Right lobe of liver (tissue), 4 donors: ENCODE measurements around the gene FRMD4A.

Source experiments
- POLR2A ChIP-seq: fragments of 450-650 bp; IDR thresholded peaks from one replicate; pipeline ENCODE4 v1.6.1; 2017; ENCODE audit warnings: antibody characterized with exemption, mild to moderate bottlenecking
- TF ChIP-seq, protein P1 (sequence below), 4 donors: fragments of 200-600 bp in 3 of 4; fragments of 450-650 bp in 1 of 4; IDR thresholded peaks; one replicate each; pipeline versions ENCODE4 v1.5.1 to v1.8.0; 2016 to 2022; ENCODE audit warnings: antibody characterized with exemption in 4 of 4, mild to moderate bottlenecking in 2 of 4
- donor health status: DM: no; HTN: no; CAD: no.
- donor health status: DM: no; HTN: no; CAD: no.
- donor health status: DM: no; HTN: yes; CAD: no.

DNA sequence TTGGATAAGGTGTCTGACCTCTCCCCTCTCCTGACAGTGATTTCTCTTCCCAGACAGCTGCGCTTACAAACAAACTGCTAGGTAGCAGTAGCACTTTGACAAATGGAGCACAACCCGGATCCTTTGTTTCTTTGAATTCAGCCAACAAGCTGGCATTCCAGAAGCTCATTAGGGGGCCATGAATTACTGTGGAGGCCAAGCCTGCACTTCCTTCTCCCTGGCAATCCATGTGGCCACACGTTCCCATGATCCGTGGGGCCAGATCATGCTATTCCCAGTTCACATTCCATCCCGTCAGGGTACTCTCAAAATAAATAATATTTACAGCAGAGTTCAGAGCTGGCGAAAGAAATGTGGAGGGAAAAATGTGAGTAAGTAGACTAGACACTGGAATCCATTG is 571.6 kb downstream of the FRMD4A start:
- TF ChIP-seq, protein P1, sequence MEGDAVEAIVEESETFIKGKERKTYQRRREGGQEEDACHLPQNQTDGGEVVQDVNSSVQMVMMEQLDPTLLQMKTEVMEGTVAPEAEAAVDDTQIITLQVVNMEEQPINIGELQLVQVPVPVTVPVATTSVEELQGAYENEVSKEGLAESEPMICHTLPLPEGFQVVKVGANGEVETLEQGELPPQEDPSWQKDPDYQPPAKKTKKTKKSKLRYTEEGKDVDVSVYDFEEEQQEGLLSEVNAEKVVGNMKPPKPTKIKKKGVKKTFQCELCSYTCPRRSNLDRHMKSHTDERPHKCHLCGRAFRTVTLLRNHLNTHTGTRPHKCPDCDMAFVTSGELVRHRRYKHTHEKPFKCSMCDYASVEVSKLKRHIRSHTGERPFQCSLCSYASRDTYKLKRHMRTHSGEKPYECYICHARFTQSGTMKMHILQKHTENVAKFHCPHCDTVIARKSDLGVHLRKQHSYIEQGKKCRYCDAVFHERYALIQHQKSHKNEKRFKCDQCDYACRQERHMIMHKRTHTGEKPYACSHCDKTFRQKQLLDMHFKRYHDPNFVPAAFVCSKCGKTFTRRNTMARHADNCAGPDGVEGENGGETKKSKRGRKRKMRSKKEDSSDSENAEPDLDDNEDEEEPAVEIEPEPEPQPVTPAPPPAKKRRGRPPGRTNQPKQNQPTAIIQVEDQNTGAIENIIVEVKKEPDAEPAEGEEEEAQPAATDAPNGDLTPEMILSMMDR (IDR thresholded peaks at IDR 0.05) = no peak
- no peak for TF ChIP-seq POLR2A
